H9 (cell line): ENCODE data around the gene LYRM2. TPM values are rescaled to one million over a fixed set of nuclear protein-coding genes. Genes with fewer than 3 reads are reported as not detected.

ENCODE experiments used
- DNase-seq: peaks from one replicate; pipeline ENCODE4 v3.0.0-alpha.2; 2017
- H2AFZ ChIP-seq: one replicate; pipeline ENCODE4 v1.6.1; 2013; ENCODE audit warnings: mild to moderate bottlenecking, low read length, control low read depth, moderate library complexity
- H2AK5ac ChIP-seq: 2 replicates; pipeline ENCODE4 v1.6.1; 2013; ENCODE audit warnings: low read length, control low read depth, mixed read lengths; ENCODE audit not compliant: insufficient read length
- H2BK120ac ChIP-seq: one replicate; pipeline ENCODE4 v1.6.1; 2013; ENCODE audit warnings: low read depth, mild to moderate bottlenecking, low read length, control low read depth, inconsistent platforms; ENCODE audit not compliant: poor library complexity, severe bottlenecking
- H2BK12ac ChIP-seq: 2 replicates; pipeline ENCODE4 v1.6.1; 2013; ENCODE audit warnings: low read length, control low read depth, mixed read lengths, low read depth; ENCODE audit not compliant: insufficient read length
- H2BK15ac ChIP-seq: 2 replicates; pipeline ENCODE4 v1.6.1; 2013; ENCODE audit warnings: low read depth, low read length, control low read depth
- H2BK20ac ChIP-seq: one replicate; pipeline ENCODE4 v1.6.1; 2013; ENCODE audit warnings: low read depth, mild to moderate bottlenecking, low read length, control low read depth, inconsistent platforms; ENCODE audit not compliant: poor library complexity, severe bottlenecking
- H2BK5ac ChIP-seq: 2 replicates; pipeline ENCODE4 v1.6.1; 2013; ENCODE audit warnings: low read length, control low read depth, mixed read lengths; ENCODE audit not compliant: insufficient read length
- H3K14ac ChIP-seq: 2 replicates; pipeline ENCODE4 v1.6.1; 2013; ENCODE audit warnings: low read length, control low read depth; ENCODE audit not compliant: insufficient read depth
- H3K18ac ChIP-seq: 2 replicates; pipeline ENCODE4 v1.6.1; 2013; ENCODE audit warnings: low read depth, mild to moderate bottlenecking, mixed read lengths, low read length, control low read depth; ENCODE audit not compliant: insufficient read length
- H3K23ac ChIP-seq: 2 replicates; pipeline ENCODE4 v1.6.1; 2013; ENCODE audit warnings: low read length, control low read depth, mixed read lengths, low read depth; ENCODE audit not compliant: insufficient read length
- H3K23me2 ChIP-seq: 2 replicates; pipeline ENCODE4 v1.6.1; 2013; ENCODE audit warnings: low read depth, mild to moderate bottlenecking, mixed read lengths, low read length, control low read depth; ENCODE audit not compliant: insufficient read length, poor library complexity, severe bottlenecking
- H3K27ac ChIP-seq: 2 replicates; pipeline ENCODE4 v1.5.1; 2013; ENCODE audit warnings: low read length, control low read depth, mixed read lengths, low read depth; ENCODE audit not compliant: insufficient read length
- H3K27me3 ChIP-seq: 2 replicates; pipeline ENCODE4 v1.6.1; 2013; ENCODE audit warnings: low read length, control low read depth, inconsistent platforms; ENCODE audit not compliant: insufficient read depth
- H3K4ac ChIP-seq: 2 replicates; pipeline ENCODE4 v1.6.1; 2013; ENCODE audit warnings: low read depth, mild to moderate bottlenecking, control low read depth, inconsistent platforms, low read length, moderate library complexity
- H3K4me1 ChIP-seq: 2 replicates; pipeline ENCODE4 v1.6.1; 2013; ENCODE audit warnings: low read length, control low read depth, inconsistent platforms; ENCODE audit not compliant: insufficient read depth
- H3K4me2 ChIP-seq: 2 replicates; pipeline ENCODE4 v1.6.1; 2013; ENCODE audit warnings: low read length, control low read depth, mixed read lengths; ENCODE audit not compliant: insufficient read length, insufficient read depth
- H3K56ac ChIP-seq: 2 replicates; pipeline ENCODE4 v1.6.1; 2013; ENCODE audit warnings: low read depth, mild to moderate bottlenecking, mixed read lengths, low read length, control low read depth; ENCODE audit not compliant: insufficient read length
- H3K79me1 ChIP-seq: 2 replicates; pipeline ENCODE4 v1.6.1; 2013; ENCODE audit warnings: low read depth, mild to moderate bottlenecking, moderate library complexity, low read length, control low read depth, inconsistent platforms; ENCODE audit not compliant: insufficient read depth, poor library complexity, severe bottlenecking
- H3K79me2 ChIP-seq: 2 replicates; pipeline ENCODE4 v1.6.1; 2013; ENCODE audit warnings: low read length, control low read depth, inconsistent platforms; ENCODE audit not compliant: insufficient read depth
- H3K9ac ChIP-seq: 2 replicates; pipeline ENCODE4 v1.6.1; 2013; ENCODE audit warnings: low read length, control low read depth, mixed read lengths; ENCODE audit not compliant: insufficient read length; ENCODE audit errors: extremely low read depth
- H3K9me3 ChIP-seq: one replicate; pipeline ENCODE4 v1.6.1; 2013; ENCODE audit warnings: low read depth, low read length, inconsistent platforms; ENCODE audit not compliant: control insufficient read depth
- H3T11ph ChIP-seq: one replicate; pipeline ENCODE4 v1.6.1; 2013; ENCODE audit warnings: mild to moderate bottlenecking, low read length, control low read depth, inconsistent platforms
- H4K20me1 ChIP-seq: one replicate; pipeline ENCODE4 v1.6.1; 2013; ENCODE audit not compliant: control insufficient read depth, insufficient read length, insufficient read depth
- H4K5ac ChIP-seq: 2 replicates; pipeline ENCODE4 v1.6.1; 2013; ENCODE audit warnings: low read depth, mild to moderate bottlenecking, mixed read lengths, low read length, control low read depth; ENCODE audit not compliant: insufficient read length
- H4K8ac ChIP-seq: replicated peaks from 2 replicates; pipeline ENCODE4 v1.6.1; 2013; ENCODE audit warnings: low read length, control low read depth, mixed read lengths, low read depth; ENCODE audit not compliant: insufficient read length
- H4K91ac ChIP-seq: 2 replicates; pipeline ENCODE4 v1.6.1; 2013; ENCODE audit warnings: low read depth, mild to moderate bottlenecking, moderate library complexity, mixed read lengths, low read length, control low read depth; ENCODE audit not compliant: insufficient read length
- H3K27ac Mint-ChIP-seq, 3 experiments: 2 replicates in 2 of 3; 3 replicates in 1 of 3; pipeline ENCODE4 v1.8.0; 2020 to 2021; ENCODE audit warnings: mixed read lengths in 3 of 3, mild to moderate bottlenecking in 1 of 3, moderate library complexity in 1 of 3
- H3K27me3 Mint-ChIP-seq: 2 replicates; pipeline ENCODE4 v1.8.0; 2021; ENCODE audit warnings: low read depth, mild to moderate bottlenecking, moderate library complexity, mixed read lengths
- H3K36me3 Mint-ChIP-seq, 3 experiments: 2 replicates in 2 of 3; 3 replicates in 1 of 3; pipeline ENCODE4 v1.8.0; 2020 to 2021; ENCODE audit warnings: low read depth in 3 of 3, mixed read lengths in 3 of 3; ENCODE audit not compliant: insufficient read depth in 1 of 3
- H3K4me1 Mint-ChIP-seq, 2 experiments: 2 replicates each; pipeline ENCODE4 v1.8.0; 2020; ENCODE audit warnings: mixed read lengths in 2 of 2
- H3K4me3 Mint-ChIP-seq, 2 experiments: 2 replicates in 1 of 2; 3 replicates in 1 of 2; pipeline ENCODE4 v1.8.0; 2020 to 2021; ENCODE audit warnings: mild to moderate bottlenecking in 2 of 2, mixed read lengths in 2 of 2, moderate library complexity in 1 of 2
- H3K9me3 Mint-ChIP-seq, 2 experiments: 2 replicates in 1 of 2; 3 replicates in 1 of 2; pipeline ENCODE4 v1.8.0; 2020; ENCODE audit warnings: mild to moderate bottlenecking in 2 of 2, mixed read lengths in 2 of 2, moderate library complexity in 1 of 2
- CTCF ChIP-seq: fragments of 200-600 bp; sonication (generic); conservative IDR thresholded peaks from 3 replicates; pipeline ENCODE4 v1.8.0; 2021; ENCODE audit warnings: antibody characterized with exemption, mild to moderate bottlenecking
- WGBS: extraction: QIAGEN DNeasy Blood & Tissue Kit; methylation state at CpG from one replicate; pipeline ENCODE4 v1.1.7; 2013; ENCODE audit warnings: missing lambda C conversion rate, low lambda C conversion rate, mixed read lengths; ENCODE audit not compliant: insufficient read length; ENCODE audit errors: extremely low coverage; 5-methylcytosine and 5-hydroxymethylcytosine counted together
- total RNA-seq: library from RNA; stranded (reverse); gene quantifications from 2 replicates; pipeline ENCODE4 v1.2.1, GENCODE V29; 2021

LYRM2 gene
- total RNA-seq, 1 experiment from 2014 or later = 29.8 TPM

DNA sequence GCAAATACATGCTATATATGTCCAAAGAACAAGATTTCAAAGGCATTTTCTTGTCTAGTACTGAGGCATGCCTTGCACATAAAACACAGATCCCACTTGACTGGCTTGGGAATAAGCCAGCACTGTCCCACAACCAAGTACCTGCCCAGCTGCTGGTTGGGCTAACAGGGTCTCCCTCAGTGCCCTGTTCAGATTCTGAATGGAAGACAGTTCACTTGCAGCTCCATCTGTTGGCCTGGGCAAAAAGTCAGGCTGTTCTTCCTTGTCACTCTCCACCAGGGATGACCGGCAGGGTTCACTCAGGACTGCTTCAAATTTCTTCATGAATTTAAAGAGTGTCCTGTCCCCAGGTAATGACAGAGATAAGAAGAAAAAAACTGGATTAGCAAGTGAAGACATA is 44.4 kb upstream of the LYRM2 start:
- H4K20me1 ChIP-seq = no peaks in the 10 kb centered on the region
- H2AK5ac ChIP-seq = no peak overlapping the region
- DNase-seq = no peak
- no peaks in the 10 kb centered on the region for H3K27me3 ChIP-seq
- H4K5ac ChIP-seq = no peak overlapping the region
- Mint-ChIP-seq H3K27me3 (no peaks in the 10 kb centered on the region), H3K4me1 (peaks cover 28 to 30% of the 10 kb centered on the region in 2 experiments), H3K9me3 (no peaks in the 10 kb centered on the region), H3K4me3 (no peak overlapping the region), H3K36me3 (peaks cover 75 to 93% (median 80%) of the 10 kb centered on the region in 3 experiments), H3K27ac (peak overlapping the region in 1 of 3 experiments; percentile 44; a peak in 2 of 7 replicates)
- no peak overlapping the region for H2BK12ac ChIP-seq
- WGBS = no CpG with 5 or more reads among the region's 1 CpG
- no peak overlapping the region for H4K8ac ChIP-seq
- H3K27ac ChIP-seq = no peak overlapping the region
- no peak overlapping the region for H3K18ac ChIP-seq
- H4K91ac ChIP-seq = no peak overlapping the region
- H3K56ac ChIP-seq = no peak overlapping the region
- H3K23ac ChIP-seq = no peak overlapping the region
- H3K4me1 ChIP-seq = peaks cover 13% of the 10 kb centered on the region
- H2BK5ac ChIP-seq = no peak overlapping the region
- H3K9ac ChIP-seq = no peak overlapping the region
- no peak overlapping the region for H3K4me2 ChIP-seq
- H3T11ph ChIP-seq = no peak overlapping the region
- no peaks in the 10 kb centered on the region for H3K23me2 ChIP-seq
- H3K79me1 ChIP-seq = no peaks in the 10 kb centered on the region
- TF ChIP-seq CTCF = no peak
- no peaks in the 10 kb centered on the region for H3K79me2 ChIP-seq
- no peak overlapping the region for H2AFZ ChIP-seq
- no peak overlapping the region for H2BK20ac ChIP-seq
- H3K9me3 ChIP-seq = no peaks in the 10 kb centered on the region
- no peak overlapping the region for H3K14ac ChIP-seq
- no peak overlapping the region for H2BK120ac ChIP-seq
- no peak overlapping the region for H2BK15ac ChIP-seq
- no peak overlapping the region for H3K4ac ChIP-seq
